ENCODE results near the gene IL1F10.

The IL1F10 gene

DNA sequence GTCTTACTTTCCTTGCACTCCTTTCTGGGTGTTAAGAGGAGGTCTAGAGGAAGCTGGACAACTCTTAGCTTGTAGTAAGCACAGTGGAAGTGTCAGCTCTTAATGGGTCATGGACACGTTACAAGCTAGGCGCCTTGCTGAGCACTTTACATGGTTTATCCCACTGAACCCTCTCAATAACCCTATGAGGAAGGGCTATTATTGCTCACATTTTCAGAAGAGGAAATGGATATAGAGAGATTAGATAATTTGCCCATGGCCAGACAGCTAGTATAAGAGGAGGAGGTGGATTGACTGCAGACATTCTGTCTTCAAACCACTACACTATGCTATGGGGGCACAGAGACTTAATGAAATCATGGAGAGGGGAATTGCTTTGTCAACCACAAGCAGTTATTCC is 51.3 kb downstream of the IL1F10 start:
- TF ChIP-seq, protein P1, sequence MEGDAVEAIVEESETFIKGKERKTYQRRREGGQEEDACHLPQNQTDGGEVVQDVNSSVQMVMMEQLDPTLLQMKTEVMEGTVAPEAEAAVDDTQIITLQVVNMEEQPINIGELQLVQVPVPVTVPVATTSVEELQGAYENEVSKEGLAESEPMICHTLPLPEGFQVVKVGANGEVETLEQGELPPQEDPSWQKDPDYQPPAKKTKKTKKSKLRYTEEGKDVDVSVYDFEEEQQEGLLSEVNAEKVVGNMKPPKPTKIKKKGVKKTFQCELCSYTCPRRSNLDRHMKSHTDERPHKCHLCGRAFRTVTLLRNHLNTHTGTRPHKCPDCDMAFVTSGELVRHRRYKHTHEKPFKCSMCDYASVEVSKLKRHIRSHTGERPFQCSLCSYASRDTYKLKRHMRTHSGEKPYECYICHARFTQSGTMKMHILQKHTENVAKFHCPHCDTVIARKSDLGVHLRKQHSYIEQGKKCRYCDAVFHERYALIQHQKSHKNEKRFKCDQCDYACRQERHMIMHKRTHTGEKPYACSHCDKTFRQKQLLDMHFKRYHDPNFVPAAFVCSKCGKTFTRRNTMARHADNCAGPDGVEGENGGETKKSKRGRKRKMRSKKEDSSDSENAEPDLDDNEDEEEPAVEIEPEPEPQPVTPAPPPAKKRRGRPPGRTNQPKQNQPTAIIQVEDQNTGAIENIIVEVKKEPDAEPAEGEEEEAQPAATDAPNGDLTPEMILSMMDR (IDR thresholded peaks at IDR 0.05; ENCODE audit: low read depth, low read length): no peak
- in situ Hi-C loops (cut with HindIII; ENCODE audit: low sequenced_read_pairs): no loop called here
- DNase-seq (ENCODE audit: low read depth, low spot score): no peak
- no peak overlapping the region for H3K4me3 ChIP-seq (ENCODE audit: low read depth, low read length)

DNA sequence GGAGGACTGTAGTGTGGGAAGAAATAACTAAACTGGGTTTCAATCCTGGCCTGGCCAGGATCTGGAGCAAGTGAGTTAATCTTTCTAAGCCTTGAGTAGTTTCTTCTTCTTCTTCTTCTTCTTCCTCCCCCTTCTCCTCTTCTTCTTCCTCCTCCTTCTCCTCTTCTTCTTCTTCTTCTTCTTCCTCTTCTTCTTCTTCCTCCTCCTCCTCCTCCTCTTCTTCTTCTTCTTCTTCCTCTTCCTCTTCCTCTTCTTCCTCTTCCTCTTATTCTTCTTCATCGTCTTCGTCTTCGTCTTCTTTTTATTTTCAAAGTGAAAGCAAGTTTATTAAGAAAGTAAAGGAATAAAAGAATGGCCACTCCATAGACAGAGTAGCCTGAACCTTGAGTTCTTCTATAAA is 53.1 kb downstream of the IL1F10 start:
- in situ Hi-C loops (cut with HindIII; ENCODE audit: low sequenced_read_pairs): no loop called here

DNA sequence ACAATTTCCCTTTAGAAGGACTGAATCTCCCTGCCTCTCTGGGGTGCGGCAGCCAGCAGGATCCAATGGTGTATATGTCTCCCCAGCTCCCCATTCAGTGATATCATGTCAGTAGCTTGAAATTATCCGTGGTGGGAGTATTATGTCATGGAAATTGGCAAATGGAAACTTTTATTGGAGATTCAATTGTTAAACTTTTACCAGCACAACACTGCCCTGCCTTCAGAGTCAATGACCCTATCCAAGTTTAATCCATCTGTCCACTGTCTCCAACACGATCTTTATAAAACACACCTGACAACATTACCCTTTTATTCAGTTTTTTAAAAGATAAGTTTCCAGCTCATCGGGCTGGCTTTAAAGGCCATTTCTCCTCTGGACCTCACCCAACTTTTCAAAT is 54.6 kb downstream of the IL1F10 start:
- no peak for DNase-seq (ENCODE audit: low read depth, low spot score)
- in situ Hi-C loops (cut with HindIII; ENCODE audit: low sequenced_read_pairs): no loop called here
- no peak overlapping the region for H3K4me3 ChIP-seq (ENCODE audit: low read depth, low read length)
- TF ChIP-seq, protein P1 (IDR thresholded peaks at IDR 0.05; ENCODE audit: low read depth, low read length): no peak

More for the DNA sequence above, 53.1 kb downstream of the IL1F10 start:
- DNase-seq (ENCODE audit: low read depth, low spot score): no peak
- TF ChIP-seq, protein P1 (IDR thresholded peaks at IDR 0.05; ENCODE audit: low read depth, low read length): no peak
- no peak overlapping the region for H3K4me3 ChIP-seq (ENCODE audit: low read depth, low read length)

DNA sequence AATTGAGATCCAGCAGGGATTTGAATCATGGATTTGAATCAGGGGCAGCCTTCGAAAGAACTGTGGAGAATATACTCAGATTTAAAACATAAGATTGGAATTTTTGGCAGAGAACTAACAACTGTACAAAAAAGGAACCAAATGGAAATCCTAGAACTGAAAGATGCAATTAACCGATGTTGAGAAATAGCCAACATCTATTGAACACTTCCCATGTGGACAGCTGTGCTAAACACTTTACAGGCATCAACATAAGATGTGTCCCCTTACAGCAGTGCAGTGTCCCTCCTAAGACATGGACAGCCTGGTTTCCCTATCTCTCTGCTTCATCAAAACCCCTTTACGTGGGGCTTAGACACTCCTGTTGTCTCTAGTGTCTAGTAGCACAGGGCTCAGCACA is 56.0 kb downstream of the IL1F10 start:
- in situ Hi-C loops (cut with HindIII; ENCODE audit: low sequenced_read_pairs): no loop called here
- no peak for DNase-seq (ENCODE audit: low read depth, low spot score)
- TF ChIP-seq, protein P1 (IDR thresholded peaks at IDR 0.05; ENCODE audit: low read depth, low read length): no peak
- H3K4me3 ChIP-seq (ENCODE audit: low read depth, low read length): no peak overlapping the region

DNA sequence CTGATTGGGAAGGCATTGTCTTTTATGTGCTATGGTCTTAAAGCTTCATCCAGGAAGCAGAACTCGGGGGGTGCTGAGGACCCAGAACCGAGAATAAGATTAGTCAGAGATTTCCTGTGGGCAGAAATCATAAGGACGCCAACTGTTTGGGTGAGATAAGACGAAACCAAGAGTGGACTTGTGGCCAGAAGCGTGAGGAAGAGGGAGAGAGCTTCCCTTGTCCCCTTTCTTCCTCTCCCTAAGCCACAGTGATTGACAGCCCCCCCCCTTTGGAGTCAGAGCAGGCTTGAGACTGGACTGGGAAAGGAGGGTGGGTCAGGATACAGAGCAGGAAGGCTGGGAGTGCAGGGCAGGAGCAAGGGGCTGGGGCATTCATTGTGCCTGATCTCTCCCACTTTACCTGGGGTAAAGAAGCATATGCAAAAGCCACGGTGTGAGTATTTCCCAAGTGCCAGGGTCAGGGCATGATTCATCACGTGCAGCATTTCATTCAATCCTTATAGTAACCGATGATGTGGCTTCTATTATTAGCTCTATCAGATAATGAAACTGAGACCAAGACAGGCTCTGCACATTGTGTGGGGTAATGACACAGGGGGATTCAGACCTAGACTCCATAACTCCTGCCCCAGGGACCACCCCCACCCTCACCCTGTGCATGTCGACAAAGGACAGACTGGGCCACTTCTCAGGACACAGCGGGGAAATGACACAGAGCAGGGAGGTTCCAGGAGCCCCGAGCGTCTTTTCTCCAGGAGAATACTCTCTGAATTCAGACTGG is 56.6 kb downstream of the IL1F10 start:
- peak; percentile 10 for DNase-seq (ENCODE audit: low read depth, low spot score)
- TF ChIP-seq, protein P1 (IDR thresholded peaks at IDR 0.05; ENCODE audit: low read depth, low read length): no peak
- H3K4me3 ChIP-seq (ENCODE audit: low read depth, low read length): no peak overlapping the region
- in situ Hi-C loops (cut with HindIII; ENCODE audit: low sequenced_read_pairs): no loop called here
